SK-N-MC (cell line): ENCODE measurements around the gene CCDC141.

Experiments used
- EZH2 ChIP-seq: fragments of 200-600 bp; sonication (generic); IDR thresholded peaks from one replicate; pipeline ENCODE4 v1.6.1; 2017; ENCODE audit warnings: antibody characterized with exemption
- FOXP2 ChIP-seq: optimal IDR thresholded peaks from 2 replicates; pipeline ENCODE3; 2011; ENCODE audit warnings: mild to moderate bottlenecking, moderate library complexity; ENCODE audit not compliant: insufficient read depth; ENCODE audit errors: extremely low read length, control extremely low read depth
- POLR2AphosphoS5 ChIP-seq: IDR thresholded peaks from 2 replicates; pipeline ENCODE4 v1.6.1; 2012; ENCODE audit warnings: mild to moderate bottlenecking, low read depth, low read length, borderline replicate concordance

DNA sequence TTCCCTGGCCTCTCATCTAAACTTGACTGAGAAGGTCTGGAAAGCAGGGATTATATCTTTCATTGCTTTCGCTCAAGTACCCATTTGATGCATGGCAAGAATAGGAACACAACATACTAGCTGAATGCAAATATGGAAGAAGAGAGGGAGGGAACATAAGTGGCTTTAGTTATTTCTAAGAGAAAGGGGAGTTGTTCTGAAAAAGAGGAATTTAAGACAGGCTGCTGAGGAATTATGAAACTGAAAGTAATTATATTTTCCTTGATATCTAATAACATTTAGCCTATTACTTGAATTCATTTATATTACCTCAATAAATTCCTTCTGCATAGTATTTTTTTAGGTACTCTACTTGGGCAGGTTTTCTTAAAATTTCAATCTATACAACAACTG is 136.9 kb downstream of the CCDC141 start:
- TF ChIP-seq POLR2AphosphoS5 = no peak
- no peak for TF ChIP-seq EZH2
- TF ChIP-seq FOXP2 = no peak
